ENCODE data around the gene ERG.

The ERG gene

GRCh38 chr21:38402795-38403194 lies 95.5 kb downstream of the ERG start:
- H3K27me3 ChIP-seq (replicated peaks; ENCODE audit: control insufficient read depth, insufficient read depth, low read length) = no peaks in the 10 kb centered on the region
- no peak for TF ChIP-seq CTCF (IDR thresholded peaks at IDR 0.05; ENCODE audit: insufficient read depth, low read length, poor library complexity, severe bottlenecking)
- no peak overlapping the region for H3K4me3 ChIP-seq (replicated peaks; ENCODE audit: low read depth, low read length)
- no peak for DNase-seq (ENCODE audit: extremely low read depth, insufficient read length)
- H3K36me3 ChIP-seq (ENCODE audit: control insufficient read depth, insufficient read depth, low read length) = no peaks in the 10 kb centered on the region

GRCh38 chr21:38402291-38402690 lies 96.0 kb downstream of the ERG start:
- Histone ChIP-seq H3K36me3 (ENCODE audit: control insufficient read depth, insufficient read depth, low read length) (no peaks in the 10 kb centered on the region), H3K4me3 (replicated peaks; ENCODE audit: low read depth, low read length) (no peak overlapping the region), H3K27me3 (replicated peaks; ENCODE audit: control insufficient read depth, insufficient read depth, low read length) (no peaks in the 10 kb centered on the region)
- no peak for DNase-seq (ENCODE audit: extremely low read depth, insufficient read length)
- TF ChIP-seq CTCF (IDR thresholded peaks at IDR 0.05; ENCODE audit: insufficient read depth, low read length, poor library complexity, severe bottlenecking) = no peak

- Histone ChIP-seq H3K27me3 (replicated peaks; ENCODE audit: control insufficient read depth, insufficient read depth, low read length) (no peaks in the 10 kb centered on the region), H3K36me3 (ENCODE audit: control insufficient read depth, insufficient read depth, low read length) (no peaks in the 10 kb centered on the region), H3K4me3 (replicated peaks; ENCODE audit: low read depth, low read length) (no peak overlapping the region)
- DNase-seq (ENCODE audit: extremely low read depth, insufficient read length) = no peak
- TF ChIP-seq CTCF (IDR thresholded peaks at IDR 0.05; ENCODE audit: insufficient read depth, low read length, poor library complexity, severe bottlenecking) = no peak
These were observed 96.9 kb downstream of the ERG start for GRCh38 chr21:38401191-38401926.

- TF ChIP-seq CTCF (IDR thresholded peaks at IDR 0.05; ENCODE audit: insufficient read depth, low read length, poor library complexity, severe bottlenecking) = no peak
- H3K36me3 ChIP-seq (ENCODE audit: control insufficient read depth, insufficient read depth, low read length) = no peaks in the 10 kb centered on the region
- no peak overlapping the region for H3K4me3 ChIP-seq (replicated peaks; ENCODE audit: low read depth, low read length)
- no peaks in the 10 kb centered on the region for H3K27me3 ChIP-seq (replicated peaks; ENCODE audit: control insufficient read depth, insufficient read depth, low read length)
- no peak for DNase-seq (ENCODE audit: extremely low read depth, insufficient read length)
These were observed 97.9 kb downstream of the ERG start for GRCh38 chr21:38400195-38400919.

GRCh38 chr21:38399103-38399502 lies 99.2 kb downstream of the ERG start:
- no peak overlapping the region for H3K4me3 ChIP-seq (replicated peaks; ENCODE audit: low read depth, low read length)
- no peaks in the 10 kb centered on the region for H3K36me3 ChIP-seq (ENCODE audit: control insufficient read depth, insufficient read depth, low read length)
- DNase-seq (ENCODE audit: extremely low read depth, insufficient read length) = no peak
- no peaks in the 10 kb centered on the region for H3K27me3 ChIP-seq (replicated peaks; ENCODE audit: control insufficient read depth, insufficient read depth, low read length)
- TF ChIP-seq CTCF (IDR thresholded peaks at IDR 0.05; ENCODE audit: insufficient read depth, low read length, poor library complexity, severe bottlenecking) = no peak

Data from GM06990 (cell line).